Cardiac fibroblast (primary cell): ENCODE measurements around the gene COG7.

Experiments used
- DNase-seq, 2 donors: peaks; one replicate each; pipeline versions ENCODE4 v3.0.0 to v3.0.0-alpha.2; 2010; ENCODE audit warnings: low read depth in 2 of 2
- H3K4me3 ChIP-seq, 2 donors: replicated peaks in 1 of 2; 1 replicate in 1 of 2; 2 replicates in 1 of 2; pipeline ENCODE4 v1.5.1; 2011; ENCODE audit warnings: low read depth in 2 of 2, low read length in 2 of 2, mild to moderate bottlenecking in 2 of 2, moderate library complexity in 1 of 2
- TF ChIP-seq, protein P1 (sequence below): IDR thresholded peaks from one replicate; pipeline ENCODE4 v1.5.1; 2011; ENCODE audit warnings: low read depth, mild to moderate bottlenecking, low read length, inconsistent platforms

COG7 gene

DNA sequence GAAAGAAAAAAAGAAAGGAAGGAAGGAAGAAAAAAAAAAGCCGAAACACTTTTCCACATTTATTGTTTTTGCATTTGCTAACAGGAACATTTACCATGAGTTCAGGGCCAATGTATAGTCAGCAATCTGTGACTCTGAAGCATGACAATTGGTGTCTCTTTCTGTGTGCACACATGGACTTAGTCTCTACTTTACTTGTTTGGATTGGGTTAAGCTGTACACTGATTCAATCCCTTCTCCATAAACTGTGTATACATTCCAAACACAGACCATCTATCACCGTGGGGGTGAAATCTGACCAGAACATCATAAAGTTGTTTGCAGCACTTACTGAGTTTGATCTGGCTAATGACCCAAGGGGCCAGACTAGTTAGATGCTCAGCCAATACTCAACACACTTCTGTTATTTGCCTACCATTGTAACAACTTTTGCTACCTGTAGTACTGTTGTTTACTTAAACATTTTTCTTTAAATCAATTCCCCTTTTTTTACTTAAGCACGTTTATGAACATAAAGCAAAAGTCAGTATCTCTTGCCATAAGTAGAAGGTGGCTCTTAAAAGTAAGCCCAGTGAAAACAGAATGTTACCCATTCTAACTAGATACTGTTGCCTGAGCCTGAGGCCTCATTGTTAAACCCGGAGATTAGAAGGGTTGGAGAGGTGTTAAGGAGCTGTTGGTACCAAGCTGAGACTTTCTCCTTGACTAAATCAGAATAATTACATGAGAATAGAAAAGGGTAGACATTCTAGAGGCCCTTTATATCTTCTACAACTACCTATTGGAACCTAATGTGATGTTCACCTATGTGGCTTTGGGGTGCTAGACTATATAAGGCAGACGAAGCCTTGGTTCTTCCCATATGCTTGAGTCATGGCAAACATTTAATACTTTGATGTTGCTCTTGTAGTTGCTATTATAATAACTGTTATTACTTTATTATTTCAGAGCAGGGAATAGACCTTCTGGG is 109.1 kb downstream of the COG7 start:
- TF ChIP-seq, protein P1, sequence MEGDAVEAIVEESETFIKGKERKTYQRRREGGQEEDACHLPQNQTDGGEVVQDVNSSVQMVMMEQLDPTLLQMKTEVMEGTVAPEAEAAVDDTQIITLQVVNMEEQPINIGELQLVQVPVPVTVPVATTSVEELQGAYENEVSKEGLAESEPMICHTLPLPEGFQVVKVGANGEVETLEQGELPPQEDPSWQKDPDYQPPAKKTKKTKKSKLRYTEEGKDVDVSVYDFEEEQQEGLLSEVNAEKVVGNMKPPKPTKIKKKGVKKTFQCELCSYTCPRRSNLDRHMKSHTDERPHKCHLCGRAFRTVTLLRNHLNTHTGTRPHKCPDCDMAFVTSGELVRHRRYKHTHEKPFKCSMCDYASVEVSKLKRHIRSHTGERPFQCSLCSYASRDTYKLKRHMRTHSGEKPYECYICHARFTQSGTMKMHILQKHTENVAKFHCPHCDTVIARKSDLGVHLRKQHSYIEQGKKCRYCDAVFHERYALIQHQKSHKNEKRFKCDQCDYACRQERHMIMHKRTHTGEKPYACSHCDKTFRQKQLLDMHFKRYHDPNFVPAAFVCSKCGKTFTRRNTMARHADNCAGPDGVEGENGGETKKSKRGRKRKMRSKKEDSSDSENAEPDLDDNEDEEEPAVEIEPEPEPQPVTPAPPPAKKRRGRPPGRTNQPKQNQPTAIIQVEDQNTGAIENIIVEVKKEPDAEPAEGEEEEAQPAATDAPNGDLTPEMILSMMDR, result no peak
- DNase-seq, result no peak
- no peak overlapping the region for H3K4me3 ChIP-seq

DNA sequence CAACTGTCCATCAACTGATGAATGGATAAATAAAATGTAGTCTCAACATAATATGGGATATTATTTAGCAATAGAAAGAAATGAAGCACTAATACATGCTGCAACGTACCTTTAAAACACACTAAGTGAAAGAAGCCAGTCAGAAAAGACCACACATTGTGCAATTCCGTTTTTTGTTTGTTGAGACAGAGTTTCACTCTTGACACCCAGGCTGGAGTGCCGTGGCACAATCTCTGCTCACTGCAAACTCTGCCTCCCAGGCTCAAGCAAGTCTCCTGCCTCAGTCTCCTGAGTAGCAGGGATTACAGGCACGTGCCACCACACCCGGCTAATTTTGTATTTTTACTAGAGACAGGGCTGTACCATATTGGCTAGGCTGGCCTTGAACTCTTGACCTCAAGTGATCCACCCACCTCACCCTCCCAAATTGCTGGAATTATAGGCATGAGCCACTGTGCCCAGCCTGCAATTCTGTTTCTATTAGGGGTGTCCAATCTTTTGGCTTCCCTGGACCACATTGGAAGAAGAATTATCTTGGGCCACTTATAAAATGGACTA is 110.8 kb downstream of the COG7 start:
- TF ChIP-seq, protein P1, result no peak
- no peak for DNase-seq
- H3K4me3 ChIP-seq, result no peak overlapping the region

DNA sequence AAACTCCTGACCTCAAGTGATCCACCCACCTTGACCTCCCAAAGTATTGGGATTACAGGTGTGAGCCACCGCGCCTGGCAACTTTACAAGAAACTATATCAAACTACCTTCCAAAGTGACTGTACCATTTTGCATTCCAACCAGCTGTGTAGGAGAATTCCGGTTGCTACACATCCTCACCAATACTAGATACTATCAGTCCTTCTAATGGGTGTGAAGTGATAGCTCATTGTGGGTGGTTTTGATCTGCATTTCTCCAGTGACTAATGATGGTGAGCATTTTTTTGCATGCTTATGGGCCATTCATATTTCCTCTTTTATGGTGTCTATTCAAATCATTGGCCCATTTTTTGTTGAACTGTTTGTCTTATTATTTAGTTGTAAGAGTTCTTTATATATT is 113.2 kb downstream of the COG7 start:
- DNase-seq, result no peak
- TF ChIP-seq, protein P1, result no peak
- H3K4me3 ChIP-seq, result no peak overlapping the region
